Measurements from ENCODE around the gene ALDH1A1. TPM values are rescaled to one million over a fixed set of nuclear protein-coding genes. Genes with fewer than 3 reads are reported as not detected.

Gene ALDH1A1
- total RNA-seq, 1 experiment from 2014 or later: 1.9 TPM

DNA sequence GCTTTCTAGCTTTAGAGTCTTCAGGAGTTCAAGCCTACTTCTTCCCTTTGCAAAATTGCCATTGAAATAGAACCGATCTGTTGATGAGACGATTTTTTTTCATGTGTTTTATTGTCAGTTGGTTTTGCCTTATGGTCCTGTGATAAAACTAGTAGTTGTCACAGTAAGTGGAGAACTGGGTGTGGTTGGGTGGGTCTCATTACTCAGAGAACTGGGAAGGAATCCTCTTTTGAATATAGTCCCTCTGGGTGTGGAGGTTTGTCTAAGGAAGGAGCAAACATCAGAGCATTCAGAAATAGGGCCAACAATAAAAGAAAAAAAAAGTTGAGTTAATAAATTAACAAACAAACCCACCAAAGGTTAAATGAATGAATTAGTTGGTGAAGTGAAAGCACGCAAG lies 69.0 kb downstream of the ALDH1A1 start:
- Mint-ChIP-seq H3K36me3 (peaks cover 4% of the 10 kb centered on the region; the same call in 1 of the 2 replicates), H3K9me3 (peaks cover 18% of the 10 kb centered on the region), H3K4me1 (no peaks in the 10 kb centered on the region), H3K4me3 (no peak overlapping the region), H3K27ac (no peak overlapping the region), H3K27me3 (ENCODE audit: low read depth) (no peaks in the 10 kb centered on the region)
- ATAC-seq: no peak
- ChIA-PET POLR2A (no interaction called here), CTCF (no interaction called here)
- DNase-seq (ENCODE audit: low spot score): no peak
- TF ChIP-seq TCF7 (CRISPR knock-in tag; IDR thresholded peaks at IDR 0.05; ENCODE audit: low read depth) (no peak), ZNF138 (CRISPR knock-in tag; conservative IDR thresholded peaks at IDR 0.05) (no peak), OVOL2 (CRISPR knock-in tag; IDR thresholded peaks at IDR 0.05; ENCODE audit: borderline replicate concordance) (no peak), ZNF423 (CRISPR knock-in tag; IDR thresholded peaks at IDR 0.05) (no peak), ZBTB21 (CRISPR knock-in tag; IDR thresholded peaks at IDR 0.05; ENCODE audit: borderline replicate concordance) (no peak), NR1H2 (CRISPR knock-in tag; IDR thresholded peaks at IDR 0.05) (no peak), CBFB (CRISPR knock-in tag; IDR thresholded peaks at IDR 0.05; ENCODE audit: low read depth) (no peak), ZNF121 (CRISPR knock-in tag; IDR thresholded peaks at IDR 0.05) (no peak), GTF2I (CRISPR knock-in tag; conservative IDR thresholded peaks at IDR 0.05) (no peak), ZNF396 (CRISPR knock-in tag; IDR thresholded peaks at IDR 0.05; ENCODE audit: borderline replicate concordance) (no peak), FOXJ3 (CRISPR knock-in tag; IDR thresholded peaks at IDR 0.05; ENCODE audit: borderline replicate concordance) (no peak), SOX15 (CRISPR knock-in tag; IDR thresholded peaks at IDR 0.05) (no peak)
- TF ChIP-seq, protein P1, sequence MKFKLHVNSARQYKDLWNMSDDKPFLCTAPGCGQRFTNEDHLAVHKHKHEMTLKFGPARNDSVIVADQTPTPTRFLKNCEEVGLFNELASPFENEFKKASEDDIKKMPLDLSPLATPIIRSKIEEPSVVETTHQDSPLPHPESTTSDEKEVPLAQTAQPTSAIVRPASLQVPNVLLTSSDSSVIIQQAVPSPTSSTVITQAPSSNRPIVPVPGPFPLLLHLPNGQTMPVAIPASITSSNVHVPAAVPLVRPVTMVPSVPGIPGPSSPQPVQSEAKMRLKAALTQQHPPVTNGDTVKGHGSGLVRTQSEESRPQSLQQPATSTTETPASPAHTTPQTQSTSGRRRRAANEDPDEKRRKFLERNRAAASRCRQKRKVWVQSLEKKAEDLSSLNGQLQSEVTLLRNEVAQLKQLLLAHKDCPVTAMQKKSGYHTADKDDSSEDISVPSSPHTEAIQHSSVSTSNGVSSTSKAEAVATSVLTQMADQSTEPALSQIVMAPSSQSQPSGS (CRISPR knock-in tag; IDR thresholded peaks at IDR 0.05; ENCODE audit: borderline replicate concordance, low read depth): no peak
- TF ChIP-seq, protein P2, sequence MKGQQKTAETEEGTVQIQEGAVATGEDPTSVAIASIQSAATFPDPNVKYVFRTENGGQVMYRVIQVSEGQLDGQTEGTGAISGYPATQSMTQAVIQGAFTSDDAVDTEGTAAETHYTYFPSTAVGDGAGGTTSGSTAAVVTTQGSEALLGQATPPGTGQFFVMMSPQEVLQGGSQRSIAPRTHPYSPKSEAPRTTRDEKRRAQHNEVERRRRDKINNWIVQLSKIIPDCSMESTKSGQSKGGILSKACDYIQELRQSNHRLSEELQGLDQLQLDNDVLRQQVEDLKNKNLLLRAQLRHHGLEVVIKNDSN (CRISPR knock-in tag; IDR thresholded peaks at IDR 0.05): no peak
- TF ChIP-seq, protein P3, sequence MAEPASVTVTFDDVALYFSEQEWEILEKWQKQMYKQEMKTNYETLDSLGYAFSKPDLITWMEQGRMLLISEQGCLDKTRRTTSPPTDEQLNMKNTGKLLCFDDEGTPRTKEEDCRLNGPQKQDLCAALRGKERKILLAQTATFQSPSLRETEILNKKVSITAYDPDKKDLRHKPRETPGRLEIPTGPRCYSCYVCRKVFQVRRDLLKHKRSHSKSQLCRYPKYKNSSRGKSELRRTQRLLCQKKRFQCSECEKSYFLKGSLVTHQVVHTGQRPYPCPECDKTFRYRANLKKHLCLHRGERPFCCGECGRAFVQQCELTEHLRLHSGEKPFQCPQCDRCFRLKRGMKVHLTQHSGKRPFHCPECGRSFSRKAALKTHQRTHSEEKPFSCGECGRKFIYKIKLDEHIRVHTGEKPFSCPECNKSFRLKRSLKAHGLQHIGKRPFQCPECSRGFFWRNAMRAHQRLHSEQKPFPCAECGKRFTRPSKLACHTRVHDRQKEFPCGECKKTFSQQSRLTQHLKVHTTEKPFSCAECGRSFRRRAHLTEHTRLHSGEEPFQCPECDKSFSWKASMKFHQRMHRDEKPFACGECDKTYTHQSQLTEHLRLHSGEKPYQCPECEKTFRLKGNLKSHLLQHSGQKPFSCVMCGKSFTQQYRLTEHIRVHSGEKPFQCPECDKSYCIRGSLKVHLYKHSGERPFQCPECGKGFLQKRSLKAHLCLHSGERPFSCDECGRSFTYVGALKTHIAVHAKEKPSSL (CRISPR knock-in tag; conservative IDR thresholded peaks at IDR 0.05): no peak
- TF ChIP-seq, protein P4, sequence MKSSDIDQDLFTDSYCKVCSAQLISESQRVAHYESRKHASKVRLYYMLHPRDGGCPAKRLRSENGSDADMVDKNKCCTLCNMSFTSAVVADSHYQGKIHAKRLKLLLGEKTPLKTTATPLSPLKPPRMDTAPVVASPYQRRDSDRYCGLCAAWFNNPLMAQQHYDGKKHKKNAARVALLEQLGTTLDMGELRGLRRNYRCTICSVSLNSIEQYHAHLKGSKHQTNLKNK (CRISPR knock-in tag; IDR thresholded peaks at IDR 0.05): no peak
- TF ChIP-seq, protein P5, sequence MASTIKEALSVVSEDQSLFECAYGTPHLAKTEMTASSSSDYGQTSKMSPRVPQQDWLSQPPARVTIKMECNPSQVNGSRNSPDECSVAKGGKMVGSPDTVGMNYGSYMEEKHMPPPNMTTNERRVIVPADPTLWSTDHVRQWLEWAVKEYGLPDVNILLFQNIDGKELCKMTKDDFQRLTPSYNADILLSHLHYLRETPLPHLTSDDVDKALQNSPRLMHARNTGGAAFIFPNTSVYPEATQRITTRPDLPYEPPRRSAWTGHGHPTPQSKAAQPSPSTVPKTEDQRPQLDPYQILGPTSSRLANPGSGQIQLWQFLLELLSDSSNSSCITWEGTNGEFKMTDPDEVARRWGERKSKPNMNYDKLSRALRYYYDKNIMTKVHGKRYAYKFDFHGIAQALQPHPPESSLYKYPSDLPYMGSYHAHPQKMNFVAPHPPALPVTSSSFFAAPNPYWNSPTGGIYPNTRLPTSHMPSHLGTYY (CRISPR knock-in tag; IDR thresholded peaks at IDR 0.05): no peak
- TF ChIP-seq, protein P6, sequence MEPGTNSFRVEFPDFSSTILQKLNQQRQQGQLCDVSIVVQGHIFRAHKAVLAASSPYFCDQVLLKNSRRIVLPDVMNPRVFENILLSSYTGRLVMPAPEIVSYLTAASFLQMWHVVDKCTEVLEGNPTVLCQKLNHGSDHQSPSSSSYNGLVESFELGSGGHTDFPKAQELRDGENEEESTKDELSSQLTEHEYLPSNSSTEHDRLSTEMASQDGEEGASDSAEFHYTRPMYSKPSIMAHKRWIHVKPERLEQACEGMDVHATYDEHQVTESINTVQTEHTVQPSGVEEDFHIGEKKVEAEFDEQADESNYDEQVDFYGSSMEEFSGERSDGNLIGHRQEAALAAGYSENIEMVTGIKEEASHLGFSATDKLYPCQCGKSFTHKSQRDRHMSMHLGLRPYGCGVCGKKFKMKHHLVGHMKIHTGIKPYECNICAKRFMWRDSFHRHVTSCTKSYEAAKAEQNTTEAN (CRISPR knock-in tag; IDR thresholded peaks at IDR 0.05): no peak

DNA sequence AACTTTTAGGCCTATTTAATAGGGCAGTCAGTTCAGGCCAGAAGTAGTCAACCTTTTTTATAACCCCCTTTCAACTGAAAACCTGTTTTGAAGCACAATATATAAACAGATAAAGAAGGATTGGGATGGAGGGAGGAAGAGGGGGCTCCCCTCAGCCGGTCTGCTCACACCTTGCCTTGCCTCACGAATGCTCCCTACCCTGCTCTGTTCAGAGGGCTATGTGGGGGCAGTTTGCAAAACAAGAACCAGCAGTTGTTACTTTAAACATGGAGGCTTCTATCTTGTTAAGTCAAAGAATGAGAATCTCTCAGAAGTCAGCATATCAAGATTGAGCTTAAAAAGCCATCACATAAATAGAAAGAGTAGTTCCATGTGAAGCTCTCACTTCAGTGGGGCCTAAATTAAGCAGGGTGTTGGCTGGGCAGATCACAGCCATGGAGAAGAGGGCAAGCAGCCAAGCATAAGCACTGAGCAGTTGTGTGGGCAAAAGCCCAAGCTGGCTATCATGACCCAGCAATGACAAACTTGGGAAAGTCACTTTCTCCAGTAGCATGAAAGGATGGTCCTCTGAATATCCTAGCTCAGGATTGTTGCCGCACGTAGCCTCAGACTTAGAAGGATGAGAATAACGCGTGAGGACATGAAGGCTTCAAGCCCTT lies 70.6 kb downstream of the ALDH1A1 start:
- H3K36me3 Mint-ChIP-seq: peaks cover 4% of the 10 kb centered on the region; the same call in 1 of the 2 replicates
- no peak overlapping the region for H3K4me3 Mint-ChIP-seq
- CTCF ChIA-PET: interaction anchor here (0.7 kb wide), 1 partner anchor 38 kb away, joined by 3 read pairs; no protein-coding TSS in a partner anchor
- no peaks in the 10 kb centered on the region for H3K27me3 Mint-ChIP-seq (ENCODE audit: low read depth)
- peaks cover 20% of the 10 kb centered on the region for H3K9me3 Mint-ChIP-seq
- TF ChIP-seq ESRRA (CRISPR knock-in tag; IDR thresholded peaks at IDR 0.05; ENCODE audit: borderline replicate concordance) (no peak), ELF4 (CRISPR knock-in tag; IDR thresholded peaks at IDR 0.05; ENCODE audit: low read depth) (no peak), ATF1 (CRISPR knock-in tag; IDR thresholded peaks at IDR 0.05) (no peak)
- TF ChIP-seq, protein P5 (CRISPR knock-in tag; IDR thresholded peaks at IDR 0.05): no peak
- no peak for DNase-seq (ENCODE audit: low spot score)
- POLR2A ChIA-PET: no interaction called here
- no peaks in the 10 kb centered on the region for H3K4me1 Mint-ChIP-seq
- no peak overlapping the region for H3K27ac Mint-ChIP-seq
- ATAC-seq: no peak
